Measurements from ENCODE around the gene VSIG10L.

The VSIG10L gene

DNA sequence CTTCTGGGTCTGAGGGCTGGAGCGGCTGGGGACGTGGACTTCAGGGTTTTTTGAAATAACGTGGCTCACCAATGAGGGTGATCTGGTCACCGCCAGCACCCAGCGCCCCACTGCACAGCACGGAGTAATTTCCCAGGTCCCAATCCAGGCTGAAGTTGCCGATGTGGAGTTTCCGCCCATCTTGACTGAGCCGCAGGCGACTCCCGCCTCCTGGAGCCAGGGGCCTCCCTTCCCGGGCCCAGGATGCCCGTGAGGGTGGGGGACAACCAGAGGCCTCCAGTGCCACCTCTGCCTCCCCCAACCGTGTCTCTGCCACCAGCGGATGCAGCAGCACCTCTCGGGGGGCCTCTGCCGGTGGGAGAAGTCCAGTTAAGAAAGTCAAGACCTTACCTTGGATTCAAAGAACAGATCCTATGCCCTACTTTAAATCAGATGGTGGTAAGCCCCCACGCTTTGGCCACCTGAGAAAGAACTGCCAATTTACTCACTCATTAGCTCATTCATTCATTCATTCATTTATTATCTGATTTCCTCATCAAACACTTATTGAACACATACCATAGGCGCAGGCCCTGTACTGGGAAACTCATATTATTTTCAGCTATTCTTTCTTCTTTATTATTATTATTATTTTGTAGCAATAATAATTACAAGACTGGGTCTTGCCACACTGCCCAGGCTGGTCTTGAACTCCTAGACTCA is 3.9 kb downstream of the VSIG10L start:
- no peak for DNase-seq

- no peak for DNase-seq
Measured at GRCh38 chr19:51337141-51337860, 4.6 kb downstream of the VSIG10L start.

DNA sequence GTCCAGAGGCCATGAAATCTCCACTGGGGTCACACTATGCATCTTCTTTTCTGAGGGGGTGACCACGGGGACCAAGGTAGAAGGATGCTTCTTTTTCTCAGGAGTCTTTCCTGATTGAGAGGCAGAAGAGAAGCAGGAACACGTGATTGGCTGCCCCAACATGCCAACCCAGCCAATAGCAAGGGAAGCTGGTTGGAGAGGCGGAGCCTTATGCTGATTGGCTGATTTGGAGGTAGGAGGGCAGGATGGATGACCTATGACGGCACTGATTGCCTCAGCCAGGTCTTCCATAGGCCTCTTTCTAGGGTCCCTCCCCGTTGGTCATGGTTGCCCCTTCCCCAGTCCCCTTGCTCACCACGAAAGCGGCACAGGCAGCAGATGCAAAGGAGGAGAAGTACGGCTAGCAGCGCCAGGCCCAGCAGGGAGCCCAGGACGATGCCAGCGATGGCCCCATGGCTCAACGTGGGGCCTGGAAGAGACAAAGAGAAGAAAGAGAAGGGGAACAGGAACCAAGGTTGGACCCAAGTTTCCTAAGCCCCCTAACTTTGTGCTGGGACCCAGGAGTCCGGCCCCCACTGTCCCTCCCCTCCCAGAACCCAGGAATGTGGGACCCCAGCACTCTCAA is 8.0 kb downstream of the VSIG10L start:
- DNase-seq, result no peak

DNA sequence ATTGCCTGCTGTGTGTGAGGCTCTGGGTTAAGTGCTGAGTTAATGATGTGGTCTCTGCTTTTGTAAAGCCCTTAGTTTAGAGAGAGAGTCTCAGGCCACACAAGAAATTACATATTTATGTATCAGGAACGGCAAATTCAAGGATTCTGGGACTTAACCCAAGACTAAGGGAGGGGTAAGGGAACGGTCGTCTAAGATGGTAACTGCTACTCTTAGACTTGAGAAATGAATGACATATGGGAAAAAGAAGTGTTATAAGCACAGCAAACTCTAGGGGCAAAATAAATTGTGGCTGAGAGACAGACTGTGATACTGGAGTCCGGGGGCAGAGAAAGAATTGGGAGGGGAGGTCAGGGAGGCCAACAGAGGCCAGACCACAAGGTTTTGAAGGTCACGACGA is 10.2 kb downstream of the VSIG10L start:
- no peak for DNase-seq

DNA sequence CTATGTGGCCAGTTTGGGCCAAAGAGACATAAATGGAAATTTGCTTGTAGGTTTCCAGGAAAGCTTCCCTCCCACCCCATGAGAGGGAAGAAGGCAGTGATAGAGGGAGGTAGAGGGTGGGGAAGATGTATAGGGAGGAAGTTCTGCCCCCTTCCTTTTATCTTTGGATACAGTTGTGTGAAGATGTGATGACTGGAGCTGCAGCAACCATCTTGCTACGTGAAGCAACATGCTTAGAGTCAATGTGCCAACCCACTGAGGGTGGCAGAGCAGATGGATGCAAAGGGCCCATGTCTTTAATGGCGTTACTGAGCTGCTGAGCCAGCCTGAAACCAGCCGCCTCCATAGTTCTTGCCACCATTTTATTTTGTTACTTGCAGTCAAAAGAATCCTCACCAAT is 10.7 kb downstream of the VSIG10L start:
- DNase-seq, result no peak

DNA sequence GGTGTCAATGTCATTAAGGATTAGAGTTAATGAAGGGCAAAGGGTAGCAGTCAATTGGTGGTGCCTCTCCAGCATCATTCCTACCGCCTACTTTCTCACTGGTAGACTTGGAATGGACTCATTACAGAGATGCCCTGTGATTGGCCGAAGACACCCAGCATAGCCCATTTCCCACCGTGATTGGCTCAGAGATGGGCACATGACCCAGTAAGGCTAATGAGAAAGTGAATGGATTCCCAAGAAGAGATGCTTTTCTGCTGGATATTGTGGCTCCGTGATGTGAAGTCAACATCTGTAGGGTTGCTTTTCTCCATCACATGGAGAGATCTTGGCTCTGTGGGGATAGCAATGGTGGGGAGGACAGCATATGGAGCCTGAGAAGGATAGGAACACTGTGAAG is 11.6 kb downstream of the VSIG10L start:
- DNase-seq, result no peak

GRCh38 chr19:51329411-51329810 is 12.5 kb downstream of the VSIG10L start:
- DNase-seq, result no peak

DNA sequence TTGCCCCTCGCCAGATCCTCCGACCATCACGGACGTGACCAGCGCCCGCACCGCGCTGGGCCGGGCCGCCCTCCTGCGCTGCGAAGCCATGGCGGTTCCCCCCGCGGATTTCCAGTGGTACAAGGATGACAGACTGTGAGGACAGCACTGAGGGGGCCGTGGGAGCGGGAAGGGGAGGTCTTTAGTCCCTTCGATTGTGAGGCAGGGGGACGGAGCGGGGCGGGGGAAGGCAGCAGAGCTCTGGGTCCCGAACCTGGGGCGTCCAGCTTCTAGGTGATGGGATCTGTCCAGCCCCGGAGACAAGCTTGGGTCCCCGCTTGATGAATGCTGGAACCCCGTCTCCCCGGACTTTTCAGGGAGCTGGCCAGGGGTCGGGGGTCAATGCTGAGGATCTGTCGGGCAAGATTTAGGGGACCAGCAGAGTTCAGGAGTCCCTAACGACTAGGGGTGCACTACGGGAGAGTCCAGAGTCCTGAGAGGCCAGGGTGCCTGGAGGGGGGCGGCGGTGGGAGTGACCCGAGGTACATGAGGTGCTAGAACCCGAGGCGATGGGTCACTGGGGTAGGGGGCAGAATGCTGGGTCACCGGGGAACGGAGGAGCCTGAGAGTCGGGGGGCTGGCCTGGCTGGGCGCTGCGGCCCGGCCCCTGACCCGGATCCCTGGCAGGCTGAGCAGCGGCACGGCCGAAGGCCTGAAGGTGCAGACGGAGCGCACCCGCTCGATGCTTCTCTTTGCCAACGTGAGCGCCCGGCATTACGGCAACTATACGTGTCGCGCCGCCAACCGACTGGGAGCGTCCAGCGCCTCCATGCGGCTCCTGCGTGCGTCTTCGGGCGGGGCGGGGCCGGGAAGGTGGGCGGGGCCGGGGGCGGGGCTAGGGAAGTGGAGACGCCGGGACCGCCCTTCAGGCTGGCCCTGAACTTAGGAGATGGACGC is 14.6 kb downstream of the VSIG10L start:
- peak; percentile 60 to 68 for DNase-seq

DNA sequence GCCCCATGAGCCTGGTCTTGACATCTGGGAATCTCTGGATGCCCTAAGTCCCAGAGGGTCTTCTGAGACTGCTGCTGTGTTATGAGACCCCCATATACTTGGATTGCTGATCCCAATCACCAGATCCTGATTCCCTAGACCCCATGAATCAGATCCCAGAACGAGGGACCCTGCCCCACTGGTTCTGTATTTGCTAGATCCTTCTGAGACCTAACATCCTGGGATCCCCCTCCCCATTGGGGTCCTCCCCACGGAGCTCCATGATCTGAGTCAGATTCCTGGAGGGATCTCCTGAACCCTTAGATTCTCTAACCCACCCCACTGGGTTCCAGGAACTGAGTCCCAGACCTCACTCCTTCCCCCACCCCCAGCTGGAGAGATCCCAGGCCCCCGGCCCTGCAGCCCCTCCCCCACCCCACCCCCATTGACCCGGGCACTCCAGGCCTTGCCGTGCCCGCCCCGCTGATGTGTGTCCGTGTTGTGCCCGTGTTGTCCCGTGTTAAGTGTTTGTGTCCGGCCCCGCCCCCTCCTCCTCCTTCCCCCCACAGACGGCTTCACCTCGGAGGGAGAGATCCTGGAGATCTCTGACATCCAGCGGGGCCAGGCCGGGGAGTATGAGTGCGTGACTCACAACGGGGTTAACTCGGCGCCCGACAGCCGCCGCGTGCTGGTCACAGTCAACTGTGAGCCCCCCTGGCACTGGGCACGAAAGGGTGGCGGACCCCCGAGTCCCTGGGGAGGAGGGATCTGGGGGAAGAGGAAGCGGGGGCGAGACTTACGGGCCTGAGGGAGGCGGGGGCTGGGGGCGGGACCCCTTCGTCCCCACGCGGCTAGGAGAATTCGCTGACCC is 15.5 kb downstream of the VSIG10L start:
- no peak for DNase-seq

DNA sequence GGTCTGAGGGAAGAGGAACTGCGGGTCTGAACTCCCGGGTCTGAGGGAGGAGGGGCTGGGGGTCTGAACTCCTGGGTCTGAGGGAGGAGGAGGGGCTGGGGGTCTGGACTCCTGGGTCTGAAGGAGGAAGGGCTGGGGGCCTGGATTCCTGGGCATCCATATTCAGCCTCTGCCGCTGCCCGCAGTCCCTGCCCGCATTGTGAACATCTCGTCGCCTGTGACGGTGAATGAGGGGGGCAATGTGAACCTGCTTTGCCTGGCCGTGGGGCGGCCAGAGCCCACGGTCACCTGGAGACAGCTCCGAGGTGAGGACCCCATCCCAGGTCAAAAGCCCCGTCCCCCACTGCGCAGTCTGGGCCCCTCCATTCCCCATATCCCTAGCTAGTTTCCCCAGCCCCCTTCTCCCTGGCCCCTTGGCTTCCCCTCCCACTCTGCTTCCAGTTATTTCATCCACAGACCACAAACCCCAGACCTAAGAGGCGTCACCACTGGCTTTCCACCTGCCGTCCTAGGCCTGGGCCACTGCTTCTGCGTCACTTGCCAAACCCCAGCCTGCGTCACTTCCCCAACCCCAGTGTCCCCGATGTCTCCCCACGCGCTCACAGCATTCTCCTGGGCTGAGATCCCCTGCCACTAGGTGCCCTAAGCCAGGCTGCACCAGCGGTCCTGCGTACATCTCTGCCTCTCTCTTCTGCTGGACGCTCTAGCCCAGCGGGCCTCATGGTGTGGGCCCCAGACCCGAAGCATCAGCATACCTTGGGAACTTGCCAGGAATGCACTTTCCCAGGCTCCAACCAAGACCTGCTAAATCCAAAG is 16.6 kb downstream of the VSIG10L start:
- no peak for DNase-seq

DNA sequence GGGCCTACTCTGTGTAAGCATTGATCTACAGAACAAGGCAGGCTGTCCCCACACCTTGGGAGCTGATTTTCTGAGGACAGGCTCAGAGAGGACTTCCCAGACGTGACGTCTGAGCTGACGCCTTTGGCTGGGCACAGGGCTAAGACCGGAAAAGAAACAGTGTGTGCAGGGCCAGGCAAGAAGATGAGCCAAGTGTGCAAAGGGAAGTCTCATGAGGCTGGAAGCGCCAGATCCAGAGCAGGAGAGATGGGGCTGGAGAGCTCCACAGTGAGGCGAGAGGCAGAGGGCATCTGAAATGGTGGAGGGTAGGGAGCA is 17.8 kb downstream of the VSIG10L start:
- no peak for DNase-seq

- no peak for DNase-seq
Measured at GRCh38 chr19:51323481-51324166, 18.3 kb downstream of the VSIG10L start.

GRCh38 chr19:51321799-51322198 is 20.1 kb downstream of the VSIG10L start:
- no peak for DNase-seq

GRCh38 chr19:51320280-51320657 is 21.7 kb downstream of the VSIG10L start:
- DNase-seq, result no peak

DNA sequence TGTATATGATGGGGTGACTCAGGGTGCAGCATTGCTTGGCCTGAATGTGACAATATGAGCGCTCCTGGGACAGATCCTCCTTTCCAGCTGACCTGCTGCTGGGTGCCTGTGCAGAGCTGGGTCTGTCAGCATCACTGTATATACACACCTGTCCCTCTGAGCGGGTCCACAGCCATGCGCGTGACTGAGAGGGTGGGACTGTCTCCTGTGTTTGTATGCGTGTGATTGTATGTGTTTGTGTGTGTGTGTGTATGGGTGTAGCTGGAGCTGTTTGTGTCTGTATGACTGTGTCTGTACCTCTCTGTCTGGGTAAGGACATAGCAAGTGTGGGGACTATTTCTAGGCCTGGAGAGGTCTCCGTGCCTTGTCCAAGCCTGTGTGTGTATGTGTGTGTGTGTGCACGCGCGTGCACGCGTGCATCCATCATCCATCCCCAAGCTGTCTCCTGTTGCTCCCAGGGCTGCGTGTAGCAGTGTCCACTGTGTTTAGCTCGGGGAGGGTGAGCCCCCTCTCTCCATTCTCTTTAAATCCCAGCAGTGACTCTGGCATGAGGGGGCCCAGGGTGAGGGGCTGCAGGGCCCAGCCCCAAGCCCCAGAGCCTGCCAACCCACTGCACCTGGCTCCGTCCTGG is 22.2 kb downstream of the VSIG10L start:
- no peak for DNase-seq

DNA sequence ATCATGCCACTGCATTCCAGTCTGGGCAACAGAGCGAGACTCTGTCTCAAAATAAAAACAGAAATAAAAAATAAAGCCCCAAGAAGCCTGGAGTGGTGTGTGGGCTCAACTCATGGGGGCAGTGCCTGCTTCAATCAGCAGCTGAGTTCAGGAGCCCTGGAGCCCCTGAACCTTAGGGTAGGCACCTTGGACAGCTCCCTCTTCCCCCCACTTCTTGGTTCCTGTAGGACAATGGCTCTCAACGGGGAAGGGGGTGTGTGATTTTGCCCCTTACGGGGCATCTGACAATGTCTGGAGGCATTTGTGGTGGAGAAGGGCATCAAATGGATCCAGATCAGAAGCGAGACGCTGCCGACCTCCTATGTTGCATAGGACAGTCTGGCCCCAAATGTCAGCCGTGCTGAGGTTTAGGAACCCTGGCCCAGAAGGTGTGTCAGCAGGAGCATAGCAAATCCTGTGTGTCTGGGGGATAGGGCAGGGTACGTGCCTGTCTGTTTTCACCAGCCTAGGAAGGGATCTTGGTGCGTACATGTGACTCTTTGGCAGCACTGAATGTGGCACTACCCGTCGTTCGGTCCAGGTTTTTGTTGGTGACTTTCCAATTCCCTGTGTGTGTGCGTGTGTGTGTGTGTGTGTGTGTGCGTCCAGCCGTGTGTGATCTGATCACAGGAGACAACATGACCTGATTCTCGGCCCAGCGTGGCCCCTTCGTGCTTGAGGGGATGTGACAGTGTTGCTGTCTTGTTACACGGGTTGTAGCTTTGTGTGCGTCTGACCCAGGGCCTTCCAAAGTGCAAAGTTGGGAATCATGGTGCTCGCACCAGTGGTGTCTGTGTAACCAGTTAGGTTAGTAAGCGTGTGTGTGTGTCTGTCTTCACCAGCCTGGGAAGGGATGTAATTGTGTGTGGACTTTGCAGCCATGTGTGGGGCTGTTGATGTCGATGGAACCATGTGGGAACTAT is 23.0 kb downstream of the VSIG10L start:
- DNase-seq, result no peak

- no peak for DNase-seq
Measured at GRCh38 chr19:51317968-51318367, 24.0 kb downstream of the VSIG10L start.

- DNase-seq, result no peak
Measured at GRCh38 chr19:51317376-51317775, 24.6 kb downstream of the VSIG10L start.

- DNase-seq, result no peak
Measured at GRCh38 chr19:51316688-51317087, 25.3 kb downstream of the VSIG10L start.
